ENCODE measurements around the gene P2RY2.

DNA sequence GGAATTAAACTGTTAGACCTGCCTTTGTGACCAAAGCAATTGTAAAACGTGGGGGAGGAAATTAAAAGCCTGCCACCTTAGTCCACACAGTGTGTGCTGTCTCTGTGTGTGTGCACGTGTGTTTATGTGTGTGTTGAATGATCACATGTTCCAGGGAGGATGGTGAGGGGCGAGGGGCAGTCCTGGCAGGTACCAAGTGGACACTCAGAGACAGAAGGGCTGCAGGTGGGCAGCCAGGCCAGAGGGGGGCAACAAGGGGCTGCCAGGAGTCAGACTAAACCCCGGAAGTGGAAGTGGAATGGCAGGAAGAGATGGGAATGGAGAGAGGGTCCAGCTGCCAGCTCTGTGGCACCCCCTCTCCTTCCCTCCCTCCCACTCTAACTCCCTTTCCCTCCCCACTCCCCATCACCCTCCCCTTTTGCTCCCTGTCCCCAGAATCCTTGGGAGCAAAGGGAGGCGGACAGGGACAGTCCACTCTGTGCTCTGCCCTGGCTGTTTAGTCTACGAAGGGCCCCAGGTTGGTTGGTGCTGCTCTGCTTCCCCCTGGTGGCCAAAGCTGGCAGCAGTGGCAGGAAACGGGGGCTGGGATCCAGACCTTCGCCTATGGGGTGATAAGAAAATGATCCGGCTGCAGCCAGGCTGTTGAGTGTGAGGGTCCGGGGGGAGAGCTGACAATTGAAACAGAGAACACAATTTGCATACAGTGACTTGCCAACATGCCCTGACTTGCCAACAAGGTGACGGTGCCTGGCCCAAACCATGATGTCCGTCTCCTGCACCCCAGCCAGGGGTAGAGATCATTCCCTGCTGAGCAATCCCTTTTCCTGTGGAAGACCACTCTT, 24.4 kb downstream of the P2RY2 start:
- TF ChIP-seq POLR2AphosphoS5 (IDR thresholded peaks at IDR 0.05; ENCODE audit: low read depth, low read length) (no peak), TAF1 (IDR thresholded peaks at IDR 0.05; ENCODE audit: borderline replicate concordance, insufficient read depth, low read length) (no peak), FOXP2 (optimal IDR thresholded peaks at IDR 0.05; ENCODE audit: borderline replicate concordance, extremely low read depth, extremely low read length, insufficient read depth) (no peak)
- TF ChIP-seq, protein P1, sequence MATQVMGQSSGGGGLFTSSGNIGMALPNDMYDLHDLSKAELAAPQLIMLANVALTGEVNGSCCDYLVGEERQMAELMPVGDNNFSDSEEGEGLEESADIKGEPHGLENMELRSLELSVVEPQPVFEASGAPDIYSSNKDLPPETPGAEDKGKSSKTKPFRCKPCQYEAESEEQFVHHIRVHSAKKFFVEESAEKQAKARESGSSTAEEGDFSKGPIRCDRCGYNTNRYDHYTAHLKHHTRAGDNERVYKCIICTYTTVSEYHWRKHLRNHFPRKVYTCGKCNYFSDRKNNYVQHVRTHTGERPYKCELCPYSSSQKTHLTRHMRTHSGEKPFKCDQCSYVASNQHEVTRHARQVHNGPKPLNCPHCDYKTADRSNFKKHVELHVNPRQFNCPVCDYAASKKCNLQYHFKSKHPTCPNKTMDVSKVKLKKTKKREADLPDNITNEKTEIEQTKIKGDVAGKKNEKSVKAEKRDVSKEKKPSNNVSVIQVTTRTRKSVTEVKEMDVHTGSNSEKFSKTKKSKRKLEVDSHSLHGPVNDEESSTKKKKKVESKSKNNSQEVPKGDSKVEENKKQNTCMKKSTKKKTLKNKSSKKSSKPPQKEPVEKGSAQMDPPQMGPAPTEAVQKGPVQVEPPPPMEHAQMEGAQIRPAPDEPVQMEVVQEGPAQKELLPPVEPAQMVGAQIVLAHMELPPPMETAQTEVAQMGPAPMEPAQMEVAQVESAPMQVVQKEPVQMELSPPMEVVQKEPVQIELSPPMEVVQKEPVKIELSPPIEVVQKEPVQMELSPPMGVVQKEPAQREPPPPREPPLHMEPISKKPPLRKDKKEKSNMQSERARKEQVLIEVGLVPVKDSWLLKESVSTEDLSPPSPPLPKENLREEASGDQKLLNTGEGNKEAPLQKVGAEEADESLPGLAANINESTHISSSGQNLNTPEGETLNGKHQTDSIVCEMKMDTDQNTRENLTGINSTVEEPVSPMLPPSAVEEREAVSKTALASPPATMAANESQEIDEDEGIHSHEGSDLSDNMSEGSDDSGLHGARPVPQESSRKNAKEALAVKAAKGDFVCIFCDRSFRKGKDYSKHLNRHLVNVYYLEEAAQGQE (IDR thresholded peaks at IDR 0.05; ENCODE audit: insufficient read depth in 1 of 2, low read depth in 2 of 2, low read length in 2 of 2), result no peak
